RKO (cell line): Measurements from ENCODE around the gene CPN2.
A peak's percentile ranks its signal among the peaks of the same experiment; 100 is the strongest.

ENCODE experiments used
- DNase-seq: peaks from one replicate; pipeline ENCODE4 v3.0.0-alpha.2; 2016; ENCODE audit warnings: low spot score

The CPN2 gene

DNA sequence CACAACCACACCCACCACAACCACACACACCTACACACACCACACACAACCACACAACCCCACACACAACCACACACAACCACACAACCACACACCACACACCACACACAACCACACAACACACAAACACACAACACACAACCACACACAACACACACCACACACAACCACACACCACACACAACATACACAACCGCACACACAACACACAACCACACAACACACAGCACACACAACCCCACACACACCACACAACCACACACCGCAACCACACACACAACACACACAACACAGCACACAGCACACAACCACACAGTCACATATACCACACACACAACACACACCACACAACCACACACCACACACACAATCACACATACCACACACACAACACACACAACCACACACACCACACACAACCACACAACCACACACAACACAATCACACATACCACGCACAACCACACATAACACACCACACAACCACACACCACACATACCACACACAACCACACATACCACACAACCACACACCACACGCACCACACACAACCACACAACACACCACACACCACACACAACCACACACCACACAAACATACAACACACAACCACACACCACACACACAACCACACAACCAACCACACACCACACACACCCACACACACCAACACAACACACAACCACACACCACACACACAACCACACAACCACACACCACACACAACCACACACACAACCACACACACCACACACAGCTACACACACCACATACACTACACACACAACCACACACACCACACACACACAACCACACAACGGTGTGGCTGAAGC lies 23.7 kb downstream of the CPN2 start:
- DNase-seq, result no peak

DNA sequence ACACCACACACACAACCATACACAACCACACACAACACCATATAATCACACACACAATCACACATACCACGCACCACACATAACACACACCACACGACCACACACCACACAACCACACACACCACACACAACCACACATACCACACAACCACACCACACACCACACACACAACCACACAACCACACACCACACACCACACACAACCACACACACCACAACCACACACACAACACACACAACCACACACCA lies 24.2 kb downstream of the CPN2 start:
- DNase-seq, result no peak

DNA sequence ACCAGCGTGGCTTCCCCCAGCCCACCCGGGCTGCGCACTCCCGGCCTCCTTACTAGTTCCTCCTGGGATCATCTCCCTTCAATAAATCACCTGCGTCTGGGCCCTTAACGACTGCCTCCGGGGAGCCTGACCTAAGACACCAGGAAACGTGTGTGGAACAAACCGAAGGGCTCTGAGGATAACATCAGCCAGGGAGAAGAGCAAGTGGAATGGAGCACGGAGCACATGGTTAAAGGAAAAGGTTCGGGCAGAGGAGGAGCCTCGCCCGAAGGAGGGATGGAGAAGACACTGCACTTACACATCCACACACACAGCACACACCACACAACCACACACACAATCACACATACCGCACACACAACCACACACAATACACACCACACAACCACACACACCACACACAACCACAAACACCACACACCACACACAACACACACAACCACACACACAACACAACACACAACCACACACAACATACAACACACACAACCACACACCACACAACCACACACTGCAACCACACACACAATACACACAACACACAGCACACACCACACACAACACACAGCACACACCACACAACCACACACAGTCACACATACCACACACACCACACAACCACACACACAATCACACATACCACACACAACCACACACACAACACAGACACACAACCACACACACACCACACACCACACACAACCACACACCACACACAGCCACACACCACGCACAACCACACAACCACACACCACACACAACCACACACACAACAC lies 24.7 kb downstream of the CPN2 start:
- DNase-seq, result no peak

GRCh38 chr3:194325424-194326153 lies 25.5 kb downstream of the CPN2 start:
- no peak for DNase-seq

DNA sequence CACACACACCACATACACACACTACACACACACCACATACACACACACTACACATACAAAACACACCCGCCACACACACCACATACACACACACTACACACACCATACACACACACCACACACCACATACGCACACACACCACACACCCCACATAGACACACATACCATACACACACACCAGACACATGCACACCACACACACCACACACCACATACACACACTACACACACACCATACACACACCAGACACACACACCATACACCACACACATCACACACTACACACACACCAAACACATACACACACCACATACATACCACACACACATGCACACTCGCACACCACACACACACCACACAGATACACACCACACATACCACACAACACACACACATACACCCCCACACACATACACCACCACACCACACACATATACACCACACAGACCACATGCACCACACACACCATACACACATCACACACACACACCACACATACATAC lies 26.3 kb downstream of the CPN2 start:
- no peak for DNase-seq

DNA sequence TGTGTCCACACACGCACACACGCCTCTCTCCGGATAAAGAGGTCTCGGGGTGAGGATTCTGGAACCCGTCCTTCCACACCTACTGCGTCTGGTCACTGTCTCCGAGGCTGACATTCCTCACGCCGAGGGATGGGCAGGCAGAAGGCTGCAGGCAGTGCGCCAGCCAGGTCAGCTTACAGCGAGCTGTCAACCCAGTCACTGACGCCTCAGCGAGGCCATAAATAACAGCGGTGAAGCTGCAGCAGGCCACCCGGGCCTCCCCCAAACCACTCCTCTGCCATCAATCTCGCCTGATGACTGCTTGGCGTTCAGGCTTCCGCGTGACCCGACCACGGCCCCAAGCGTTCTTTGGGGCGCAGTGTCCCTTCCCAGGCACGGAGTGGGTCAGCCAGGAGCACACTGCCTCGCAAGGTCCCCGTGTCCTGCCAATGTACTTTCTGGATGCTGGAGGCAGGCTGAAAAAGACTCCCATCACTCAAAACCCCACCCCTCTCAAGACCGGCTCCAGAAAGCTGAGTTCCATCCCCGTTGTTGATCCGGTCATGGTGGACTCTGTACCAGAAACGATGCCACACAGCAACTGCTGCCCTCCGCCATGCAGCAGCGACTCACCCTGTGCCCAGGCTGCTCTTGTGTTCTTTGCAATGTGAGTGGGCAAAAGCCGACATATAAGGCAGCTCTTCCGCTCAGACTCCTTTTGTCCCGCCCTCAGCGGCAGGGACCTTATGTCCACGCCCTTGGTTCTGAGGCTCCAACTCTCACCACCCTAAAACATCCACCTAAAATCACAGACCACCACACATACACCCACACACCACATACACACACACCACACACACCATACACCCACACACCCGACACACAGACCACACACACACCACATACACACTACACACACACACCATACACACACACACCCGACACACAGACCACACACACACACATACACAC lies 27.1 kb downstream of the CPN2 start:
- DNase-seq, result peak; percentile 78

GRCh38 chr3:194322678-194323211 lies 28.4 kb downstream of the CPN2 start:
- DNase-seq, result peak; percentile 67

GRCh38 chr3:194321693-194322640 lies 29.2 kb downstream of the CPN2 start:
- no peak for DNase-seq

DNA sequence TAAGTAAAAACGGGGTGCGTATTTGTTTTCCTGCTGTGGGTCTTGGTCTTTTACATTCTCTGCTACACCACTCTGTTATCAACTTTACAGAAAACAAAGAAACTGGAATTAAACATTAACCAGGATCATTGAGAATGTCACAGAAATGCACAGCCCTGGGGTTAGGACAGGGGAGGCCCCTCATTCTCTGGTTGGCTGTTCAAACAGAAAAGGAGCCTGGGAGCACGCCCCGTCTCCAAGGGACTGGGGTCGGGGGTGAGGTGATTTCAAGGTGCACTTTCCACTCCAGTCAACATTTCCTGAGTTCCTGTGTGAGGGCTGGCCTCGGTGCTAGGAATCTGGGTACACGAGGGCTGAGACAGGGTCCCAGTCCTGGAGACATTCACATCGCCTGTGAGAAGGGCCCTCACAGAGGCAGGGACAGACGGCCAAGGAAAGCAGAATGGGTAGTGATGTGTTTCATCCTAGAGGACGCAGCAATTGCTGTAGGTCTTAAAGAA lies 30.3 kb downstream of the CPN2 start:
- DNase-seq, result no peak

DNA sequence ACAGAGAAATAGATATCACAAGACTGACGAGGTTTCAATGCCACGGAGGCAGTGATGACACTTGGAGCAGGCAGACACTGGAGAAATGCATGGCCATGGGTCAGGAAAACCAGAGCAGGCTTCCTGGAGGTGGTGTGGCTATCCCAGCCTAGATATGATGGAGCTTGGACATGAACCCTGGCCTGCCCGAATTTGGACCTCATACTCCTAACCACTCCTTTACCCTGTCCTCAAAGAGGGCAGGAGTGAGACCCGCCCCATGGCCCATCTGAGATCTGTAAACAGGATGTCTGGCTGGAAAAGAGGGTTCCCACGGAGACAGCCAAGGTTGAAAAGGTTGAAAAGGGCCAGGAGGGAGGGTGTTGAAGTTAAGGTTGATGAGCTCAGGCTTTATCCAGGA lies 31.0 kb downstream of the CPN2 start:
- DNase-seq, result no peak

DNA sequence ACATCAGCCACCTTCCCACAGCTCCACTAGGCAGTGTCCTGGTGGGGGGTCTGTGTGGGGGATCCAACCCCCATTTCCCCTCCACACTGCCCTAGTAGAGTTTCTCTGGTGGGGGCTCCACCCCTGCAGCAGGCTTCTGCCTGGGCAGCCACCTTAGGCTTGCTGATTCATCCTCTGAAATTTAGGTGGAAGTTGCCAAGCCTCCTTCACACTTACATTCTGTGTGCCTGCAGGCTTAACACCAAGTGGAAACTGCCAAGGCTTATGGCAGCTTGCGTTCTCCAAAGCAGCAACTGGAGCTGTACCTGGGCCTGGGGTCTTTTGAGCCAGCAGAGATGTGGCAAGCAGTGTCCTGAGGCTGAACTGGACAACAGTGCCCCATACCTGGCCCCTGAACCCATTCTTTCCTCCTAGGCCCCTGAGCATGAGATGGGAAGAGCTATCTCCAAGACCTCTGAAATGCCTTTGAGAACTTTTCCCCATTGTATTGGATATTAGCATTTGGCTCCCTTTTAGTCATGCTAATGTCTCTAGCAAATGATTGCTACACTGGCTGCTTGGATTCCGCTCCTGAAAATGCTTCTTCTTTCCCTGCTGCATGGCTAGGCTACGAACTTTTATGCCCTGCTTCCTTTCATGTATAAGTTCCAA lies 32.5 kb downstream of the CPN2 start:
- DNase-seq, result no peak

DNA sequence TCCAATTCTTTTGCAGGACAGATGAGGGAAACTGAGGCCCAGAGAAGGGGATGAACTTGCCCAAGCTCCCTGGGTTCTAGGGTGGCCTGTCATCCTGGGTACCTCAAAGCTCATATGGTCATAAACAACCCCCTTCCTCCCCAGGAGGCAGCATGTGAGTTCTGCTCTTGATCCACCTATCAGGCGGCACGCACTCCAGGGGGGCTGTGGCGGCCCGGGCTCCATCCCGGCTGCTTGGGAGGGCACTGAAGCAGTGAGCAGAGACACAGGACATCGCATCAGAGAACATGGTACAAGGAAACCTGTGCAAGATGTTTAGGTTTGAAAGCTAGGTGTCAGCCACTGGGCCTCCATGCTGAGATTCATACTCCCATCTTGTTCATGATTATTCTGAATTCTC lies 34.2 kb downstream of the CPN2 start:
- no peak for DNase-seq

- no peak for DNase-seq
Observed at GRCh38 chr3:194315965-194316361, 35.2 kb downstream of the CPN2 start.

- peak; percentile 61 for DNase-seq
Observed at GRCh38 chr3:194315088-194315964, 35.8 kb downstream of the CPN2 start.

- no peak for DNase-seq
Observed at GRCh38 chr3:194314388-194315068, 36.6 kb downstream of the CPN2 start.

DNA sequence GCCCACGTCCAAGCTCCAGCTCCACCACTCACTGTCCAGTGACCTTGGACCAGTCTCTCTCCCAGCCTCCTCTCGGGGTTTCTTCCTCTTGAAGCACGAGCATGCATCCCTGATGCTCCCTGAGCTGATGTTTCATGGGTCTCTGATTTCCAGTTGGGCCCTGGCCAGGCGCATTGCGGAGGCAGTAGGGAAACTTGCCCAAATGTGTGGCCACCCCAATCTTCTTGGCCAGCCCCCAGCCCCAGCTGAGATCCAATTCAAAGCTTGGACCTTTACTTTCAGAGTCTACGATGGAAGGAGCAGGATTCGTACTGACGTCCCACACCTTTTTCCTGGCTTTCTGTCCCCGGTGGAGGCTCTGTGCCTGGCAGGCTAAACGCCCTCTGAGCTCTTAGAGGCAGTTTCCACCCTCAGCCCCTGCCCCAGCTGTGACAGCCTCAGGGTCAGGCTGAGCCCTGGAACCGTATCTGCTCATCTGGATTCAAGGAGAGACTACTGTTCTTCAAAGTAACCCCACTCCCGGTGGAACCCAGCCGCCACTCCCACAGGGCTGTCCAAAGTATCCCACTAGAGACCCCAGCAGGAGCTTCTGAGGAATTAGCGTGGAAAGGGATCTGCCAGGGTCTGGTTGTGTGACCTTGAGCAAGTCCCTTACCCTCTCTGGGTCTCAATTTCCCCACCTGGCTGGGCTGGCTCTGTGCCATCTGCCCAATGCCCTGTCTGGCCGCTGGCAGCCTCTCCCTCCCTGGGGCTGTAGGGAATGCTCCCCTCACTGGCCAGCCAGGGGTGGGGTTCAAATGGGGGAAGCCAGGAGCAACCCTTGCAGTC lies 37.4 kb downstream of the CPN2 start:
- DNase-seq, result no peak

DNA sequence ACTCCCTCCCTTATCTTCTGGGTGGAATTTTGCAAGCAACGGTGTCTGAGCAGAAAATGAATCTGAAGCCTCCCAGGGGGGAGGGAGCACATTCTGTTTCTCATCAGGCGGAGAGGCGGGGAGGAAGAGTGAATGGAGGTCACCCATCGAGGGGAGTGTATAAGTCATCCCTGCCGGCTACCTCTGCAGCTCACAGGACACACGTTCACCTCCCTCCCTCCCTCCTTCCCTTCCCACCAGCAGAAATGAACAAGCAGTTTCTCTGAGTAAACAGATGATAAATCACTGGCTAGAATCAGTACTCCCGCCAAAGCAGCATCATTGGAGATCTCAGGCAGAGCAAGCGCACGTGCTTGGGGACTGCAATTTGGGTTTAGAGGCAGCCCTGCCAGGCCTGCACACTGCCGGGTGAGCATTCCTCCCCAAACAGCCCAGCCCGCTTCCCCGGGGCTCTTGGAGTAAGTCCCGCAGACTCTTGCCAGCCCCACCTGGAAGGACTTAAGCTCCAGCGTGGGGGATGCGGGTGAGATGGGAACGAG lies 38.3 kb downstream of the CPN2 start:
- no peak for DNase-seq
